ENCODE results near the gene SMIM38.

DNA sequence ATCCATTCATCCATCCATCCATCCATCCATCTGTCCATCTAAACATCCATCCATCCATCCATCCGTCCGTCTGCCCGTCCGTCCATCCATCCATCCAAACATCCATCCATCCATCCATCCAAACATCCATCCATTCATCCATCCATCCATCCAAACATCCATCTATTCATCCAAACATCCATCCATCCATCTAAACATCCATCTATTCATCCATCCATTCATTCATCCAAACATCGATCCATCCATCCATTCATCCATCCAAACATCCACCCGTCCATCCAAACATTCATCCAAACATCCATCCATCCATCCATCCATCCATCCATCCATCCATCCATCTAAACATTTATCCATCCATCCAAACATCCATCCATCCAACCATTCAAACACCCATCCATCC is 45.3 kb upstream of the SMIM38 start:
- TF ChIP-seq, protein P1, sequence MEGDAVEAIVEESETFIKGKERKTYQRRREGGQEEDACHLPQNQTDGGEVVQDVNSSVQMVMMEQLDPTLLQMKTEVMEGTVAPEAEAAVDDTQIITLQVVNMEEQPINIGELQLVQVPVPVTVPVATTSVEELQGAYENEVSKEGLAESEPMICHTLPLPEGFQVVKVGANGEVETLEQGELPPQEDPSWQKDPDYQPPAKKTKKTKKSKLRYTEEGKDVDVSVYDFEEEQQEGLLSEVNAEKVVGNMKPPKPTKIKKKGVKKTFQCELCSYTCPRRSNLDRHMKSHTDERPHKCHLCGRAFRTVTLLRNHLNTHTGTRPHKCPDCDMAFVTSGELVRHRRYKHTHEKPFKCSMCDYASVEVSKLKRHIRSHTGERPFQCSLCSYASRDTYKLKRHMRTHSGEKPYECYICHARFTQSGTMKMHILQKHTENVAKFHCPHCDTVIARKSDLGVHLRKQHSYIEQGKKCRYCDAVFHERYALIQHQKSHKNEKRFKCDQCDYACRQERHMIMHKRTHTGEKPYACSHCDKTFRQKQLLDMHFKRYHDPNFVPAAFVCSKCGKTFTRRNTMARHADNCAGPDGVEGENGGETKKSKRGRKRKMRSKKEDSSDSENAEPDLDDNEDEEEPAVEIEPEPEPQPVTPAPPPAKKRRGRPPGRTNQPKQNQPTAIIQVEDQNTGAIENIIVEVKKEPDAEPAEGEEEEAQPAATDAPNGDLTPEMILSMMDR (IDR thresholded peaks at IDR 0.05) = no peak
- no peak for TF ChIP-seq POLR2A (IDR thresholded peaks at IDR 0.05)
- no peak for TF ChIP-seq POLR2AphosphoS5 (IDR thresholded peaks at IDR 0.05)
